MCF 10A (cell line): ENCODE results near the gene SH2B3. TPM values are rescaled to one million over a fixed set of nuclear protein-coding genes. Genes with fewer than 3 reads are reported as not detected.

ENCODE experiments used
- BruUV-seq: library from RNA; stranded (reverse); fragments of 400-500 nt; replicated peaks from 2 replicates; lab custom pipeline; 2021; lab: Mats Ljungman, UMichigan
- CTCF ChIA-PET: fragments of 300-600 bp; sonication (Branson Sonifier 250); formaldehyde crosslinking; extraction: SDS; loops from one replicate; lab custom pipeline; 2021; ENCODE audit warnings: antibody characterized with exemption, inconsistent platforms; lab: Yijun Ruan, JAX
- POLR2A ChIA-PET: fragments of 300-600, 350-650 bp; sonication (Branson Sonifier 250); formaldehyde crosslinking; extraction: SDS; loops from one replicate; lab custom pipeline; 2020; ENCODE audit warnings: antibody characterized with exemption, inconsistent platforms; lab: Yijun Ruan, JAX
- DNase-seq: peaks from one replicate; pipeline ENCODE4 v3.0.0-alpha.2; 2018; ENCODE audit not compliant: unreplicated experiment
- H3K27ac Mint-ChIP-seq: one replicate; pipeline ENCODE4 v1.8.0; 2022; ENCODE audit warnings: mild to moderate bottlenecking, low read depth, mixed read lengths; ENCODE audit not compliant: unreplicated experiment
- H3K27me3 Mint-ChIP-seq: one replicate; pipeline ENCODE4 v1.8.0; 2022; ENCODE audit warnings: mixed read lengths; ENCODE audit not compliant: insufficient read depth, unreplicated experiment
- H3K36me3 Mint-ChIP-seq: one replicate; pipeline ENCODE4 v1.8.0; 2022; ENCODE audit warnings: mild to moderate bottlenecking, moderate library complexity, mixed read lengths; ENCODE audit not compliant: insufficient read depth, unreplicated experiment
- H3K4me1 Mint-ChIP-seq: one replicate; pipeline ENCODE4 v1.8.0; 2022; ENCODE audit warnings: mixed read lengths; ENCODE audit not compliant: insufficient read depth, unreplicated experiment
- H3K4me3 Mint-ChIP-seq: one replicate; pipeline ENCODE4 v1.8.0; 2022; ENCODE audit warnings: mild to moderate bottlenecking, moderate library complexity, mixed read lengths; ENCODE audit not compliant: unreplicated experiment
- H3K9me3 Mint-ChIP-seq: one replicate; pipeline ENCODE4 v1.8.0; 2022; ENCODE audit warnings: mixed read lengths; ENCODE audit not compliant: unreplicated experiment
- intact Hi-C: fragments of 100-400 bp; cut with micrococcal nuclease; formaldehyde crosslinking; loops from 2 replicates; pipeline ENCODE4 v1.14.1; 2022
- total RNA-seq: library from RNA; stranded (reverse); gene quantifications from 2 replicates; pipeline ENCODE4 v1.2.3, GENCODE V29; 2022
- TF ChIP-seq, protein P1 (sequence below): fragments of 200-600 bp; IDR thresholded peaks from one replicate; pipeline ENCODE4 v1.8.0; 2022; ENCODE audit warnings: antibody characterized with exemption, mild to moderate bottlenecking; ENCODE audit not compliant: unreplicated experiment

SH2B3 gene
- total RNA-seq, 1 experiment from 2014 or later: 5.1 TPM

DNA sequence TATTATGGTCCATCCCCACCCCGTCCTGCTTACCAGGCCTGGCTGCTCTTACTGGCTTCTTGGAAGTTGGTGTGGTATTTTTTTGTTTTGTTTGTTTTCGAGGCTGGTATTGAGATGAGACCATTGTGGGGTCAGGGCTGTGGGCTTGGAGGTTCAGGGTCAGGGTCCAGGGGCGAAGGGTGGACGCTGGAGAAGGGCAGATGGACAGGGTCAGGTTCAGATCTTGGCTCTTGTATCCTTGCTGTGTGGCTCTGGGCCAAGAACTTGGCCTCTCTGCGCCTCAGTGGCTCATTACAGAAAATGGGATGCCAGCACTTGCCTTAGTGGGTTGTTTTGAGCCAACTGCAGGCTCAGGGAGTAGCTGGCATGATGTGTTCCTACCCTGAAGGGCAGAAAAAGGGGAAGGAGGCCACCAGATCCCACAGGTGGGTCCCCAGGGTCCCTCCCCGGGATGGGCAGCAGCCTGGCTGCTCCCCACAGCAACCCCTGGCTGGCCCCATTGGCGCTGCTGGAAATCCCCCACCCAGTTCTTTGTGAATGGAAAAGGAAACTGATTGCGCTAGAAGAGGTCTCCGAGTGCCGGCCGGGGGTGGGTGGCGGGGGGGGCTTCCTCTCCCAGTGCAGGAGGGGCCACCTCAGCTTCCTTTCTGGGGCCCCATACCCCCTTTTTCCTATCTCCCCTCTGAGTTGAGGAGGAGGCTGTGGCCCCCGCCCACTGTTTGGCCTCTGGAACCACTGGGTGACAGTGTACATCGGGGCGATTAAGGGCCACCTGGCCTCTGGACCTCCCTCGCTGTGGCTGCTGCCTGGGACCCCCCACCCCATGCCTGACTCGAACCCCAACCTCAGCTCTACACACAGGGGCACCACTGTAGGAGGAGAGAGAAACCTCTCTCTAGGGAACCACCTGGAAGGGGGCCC is 25.0 kb downstream of the SH2B3 start:
- Mint-ChIP-seq H3K27ac (no peak overlapping the region), H3K4me3 (no peak overlapping the region), H3K36me3 (no peaks in the 10 kb centered on the region), H3K4me1 (peaks cover 31% of the 10 kb centered on the region), H3K9me3 (no peaks in the 10 kb centered on the region), H3K27me3 (no peaks in the 10 kb centered on the region)
- BruUV-seq: no TSS peak
- TF ChIP-seq, protein P1, sequence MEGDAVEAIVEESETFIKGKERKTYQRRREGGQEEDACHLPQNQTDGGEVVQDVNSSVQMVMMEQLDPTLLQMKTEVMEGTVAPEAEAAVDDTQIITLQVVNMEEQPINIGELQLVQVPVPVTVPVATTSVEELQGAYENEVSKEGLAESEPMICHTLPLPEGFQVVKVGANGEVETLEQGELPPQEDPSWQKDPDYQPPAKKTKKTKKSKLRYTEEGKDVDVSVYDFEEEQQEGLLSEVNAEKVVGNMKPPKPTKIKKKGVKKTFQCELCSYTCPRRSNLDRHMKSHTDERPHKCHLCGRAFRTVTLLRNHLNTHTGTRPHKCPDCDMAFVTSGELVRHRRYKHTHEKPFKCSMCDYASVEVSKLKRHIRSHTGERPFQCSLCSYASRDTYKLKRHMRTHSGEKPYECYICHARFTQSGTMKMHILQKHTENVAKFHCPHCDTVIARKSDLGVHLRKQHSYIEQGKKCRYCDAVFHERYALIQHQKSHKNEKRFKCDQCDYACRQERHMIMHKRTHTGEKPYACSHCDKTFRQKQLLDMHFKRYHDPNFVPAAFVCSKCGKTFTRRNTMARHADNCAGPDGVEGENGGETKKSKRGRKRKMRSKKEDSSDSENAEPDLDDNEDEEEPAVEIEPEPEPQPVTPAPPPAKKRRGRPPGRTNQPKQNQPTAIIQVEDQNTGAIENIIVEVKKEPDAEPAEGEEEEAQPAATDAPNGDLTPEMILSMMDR: no peak
- no peak for DNase-seq
- ChIA-PET CTCF (interaction anchor here (0.5 to 1.8 kb wide), 7 partner anchors 10 to 170 kb away, joined by 3 to 9 read pairs (median 4); no protein-coding TSS in a partner anchor), POLR2A (interaction anchor here (0.6 to 0.7 kb wide), 3 partner anchors 22 to 662 kb away, joined by 3 to 4 read pairs (median 4); no protein-coding TSS in a partner anchor)
- intact Hi-C loops: no loop called here

DNA sequence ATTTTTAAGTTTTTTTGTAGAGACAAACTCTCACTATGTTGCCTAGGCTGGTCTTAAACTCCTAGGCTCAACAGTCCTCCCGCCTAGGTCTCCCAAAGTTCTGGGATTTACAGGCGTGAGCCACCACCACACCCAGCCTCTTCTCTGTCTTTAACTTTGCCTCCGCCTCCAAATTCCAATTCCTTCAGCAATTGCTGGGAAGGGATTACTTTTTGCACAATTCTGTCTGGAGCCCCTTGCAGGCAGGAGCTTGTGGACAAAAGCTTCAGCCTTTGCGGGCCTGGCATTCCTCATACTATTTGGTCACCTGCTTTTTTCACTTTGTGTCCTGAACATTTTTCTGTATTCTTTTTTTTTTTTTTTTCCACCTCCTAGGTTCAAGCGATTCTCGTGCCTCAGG is 26.0 kb downstream of the SH2B3 start:
- peak; percentile 71 for DNase-seq
- peak overlapping the region; percentile 79 for H3K27ac Mint-ChIP-seq
- peaks cover 34% of the 10 kb centered on the region for H3K4me1 Mint-ChIP-seq
- BruUV-seq: no TSS peak
- no peak overlapping the region for H3K4me3 Mint-ChIP-seq
- H3K9me3 Mint-ChIP-seq: no peaks in the 10 kb centered on the region
- TF ChIP-seq, protein P1: no peak
- no peaks in the 10 kb centered on the region for H3K36me3 Mint-ChIP-seq
- ChIA-PET POLR2A (no interaction called here), CTCF (interaction anchor here (0.7 to 1.7 kb wide), 4 partner anchors 19 to 171 kb away, joined by 3 to 9 read pairs (median 3); no protein-coding TSS in a partner anchor)
- H3K27me3 Mint-ChIP-seq: no peaks in the 10 kb centered on the region
- intact Hi-C loops: no loop called here

DNA sequence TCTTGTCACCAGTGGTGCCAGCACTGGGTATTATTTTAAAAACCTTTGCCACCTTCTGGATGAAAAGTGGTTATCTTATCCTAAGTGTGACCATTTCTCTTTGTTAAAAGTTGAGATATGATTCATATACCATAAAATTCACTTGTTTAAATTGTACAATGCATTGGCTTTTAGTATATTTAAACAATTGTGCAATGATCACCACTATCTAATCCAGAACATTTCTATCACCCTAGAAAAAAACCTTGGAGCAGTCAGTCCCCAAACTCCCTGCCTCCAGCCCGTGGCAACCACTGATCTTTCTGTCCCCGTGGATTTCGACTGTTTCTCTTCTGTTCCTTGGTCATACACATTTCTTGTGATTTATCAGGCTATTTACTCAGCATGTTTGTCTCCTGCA is 28.3 kb downstream of the SH2B3 start:
- Mint-ChIP-seq H3K4me1 (peaks cover 47% of the 10 kb centered on the region), H3K4me3 (no peak overlapping the region), H3K27ac (no peak overlapping the region), H3K36me3 (peaks cover 14% of the 10 kb centered on the region), H3K9me3 (no peaks in the 10 kb centered on the region), H3K27me3 (no peaks in the 10 kb centered on the region)
- TF ChIP-seq, protein P1: no peak
- no TSS peak for BruUV-seq
- CTCF ChIA-PET: interaction anchor here (0.6 to 0.7 kb wide), 2 partner anchors 65 to 239 kb away, joined by 3 read pairs; no protein-coding TSS in a partner anchor
- intact Hi-C loops: no loop called here
- no peak for DNase-seq
- POLR2A ChIA-PET: interaction anchor here (1.3 to 1.8 kb wide), 2 partner anchors 17 to 21 kb away, joined by 3 to 5 read pairs; no protein-coding TSS in a partner anchor
